Cortex of kidney (tissue), 1 donor: ENCODE measurements around the gene SLC38A10.

Experiments used
- DNase-seq: peaks from one replicate; lab custom pipeline; 2025; lab: John Stamatoyannopoulos, UW

SLC38A10 gene

GRCh38 chr17:81241648-81242420 is 53.3 kb downstream of the SLC38A10 start:
- no peak for DNase-seq

- DNase-seq, result no peak
Measured at GRCh38 chr17:81241203-81241602, 53.9 kb downstream of the SLC38A10 start.

DNA sequence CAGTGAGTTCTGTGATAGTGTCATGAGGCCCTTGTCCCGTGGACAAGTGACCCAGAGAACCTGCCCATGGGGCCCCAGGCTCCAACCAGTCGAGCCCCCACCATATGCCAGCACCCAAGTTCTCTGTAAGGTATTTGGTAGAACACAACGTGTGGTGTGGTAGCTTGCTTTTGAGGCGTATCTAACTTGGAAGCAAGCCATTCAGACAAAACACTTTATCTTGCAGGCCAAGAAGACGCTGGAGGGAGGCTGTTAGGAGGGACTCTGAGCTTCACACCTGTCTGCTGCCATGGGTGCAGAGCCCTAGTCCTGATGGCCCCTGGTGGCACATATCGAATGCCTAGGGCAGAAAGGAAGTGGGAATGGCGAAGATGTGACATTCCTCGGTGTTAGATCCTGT is 54.3 kb downstream of the SLC38A10 start:
- no peak for DNase-seq

GRCh38 chr17:81239714-81240555 is 55.2 kb downstream of the SLC38A10 start:
- no peak for DNase-seq

GRCh38 chr17:81238815-81239713 is 56.0 kb downstream of the SLC38A10 start, which contains the start of the genes NDUFAF8 and TEPSIN:
TSS of gene NDUFAF8 (plus strand) at chr17:81239318. CDS start at chr17:81239364, 46 bp downstream.
TSS of gene TEPSIN (minus strand) at chr17:81239055. CDS start at chr17:81239033, 22 bp downstream.
- DNase-seq, result no peak

- no peak for DNase-seq
Measured at GRCh38 chr17:81238490-81238814, 56.7 kb downstream of the SLC38A10 start.

DNA sequence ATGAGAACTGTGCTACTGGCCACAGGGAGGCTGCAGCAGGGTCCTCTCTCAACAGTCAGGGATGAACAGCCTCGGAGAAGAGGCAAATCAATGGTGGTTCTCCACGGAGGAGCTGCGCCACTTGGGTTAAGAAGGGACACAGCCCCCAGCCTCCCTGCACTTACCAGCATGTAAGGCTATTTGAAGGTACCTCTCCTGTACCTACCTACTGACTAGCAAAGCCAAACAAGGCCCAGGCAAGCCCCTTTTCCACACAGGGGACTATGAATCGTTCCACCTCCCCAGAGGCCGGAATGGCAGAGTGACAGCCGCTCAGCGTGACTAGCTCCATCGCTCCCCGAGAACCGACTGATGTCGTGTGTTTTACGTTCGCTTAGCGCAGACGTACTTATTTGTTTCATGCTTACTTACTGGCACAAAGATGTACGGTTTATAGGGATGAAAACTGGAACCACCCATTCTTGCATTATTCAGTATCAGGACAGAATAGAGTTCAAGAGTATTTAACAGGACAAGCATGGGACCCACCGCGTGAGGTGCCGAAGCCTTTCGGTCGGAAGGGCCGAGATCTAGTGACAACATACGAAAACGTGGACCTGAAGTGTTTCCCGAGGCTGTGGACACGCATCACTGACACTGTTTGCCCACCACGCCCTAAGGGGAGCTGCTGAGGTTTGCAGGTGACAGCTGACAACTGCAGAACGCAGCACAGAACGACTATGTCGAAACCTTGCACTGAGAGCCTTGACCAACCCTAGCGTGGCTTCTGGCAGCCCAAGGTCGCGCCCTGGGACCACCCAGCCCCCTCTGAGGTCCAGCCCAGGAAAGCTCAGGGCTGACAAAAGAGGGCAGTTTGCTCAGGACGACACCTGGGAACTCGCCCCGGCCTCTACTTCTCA is 57.3 kb downstream of the SLC38A10 start:
- DNase-seq, result no peak

- no peak for DNase-seq
Measured at GRCh38 chr17:81236784-81237183, 58.3 kb downstream of the SLC38A10 start.

GRCh38 chr17:81235822-81236740 is 59.0 kb downstream of the SLC38A10 start:
- no peak for DNase-seq

- DNase-seq, result no peak
Measured at GRCh38 chr17:81234940-81235821, 59.9 kb downstream of the SLC38A10 start.

GRCh38 chr17:81234506-81234855 is 60.6 kb downstream of the SLC38A10 start:
- DNase-seq, result no peak

DNA sequence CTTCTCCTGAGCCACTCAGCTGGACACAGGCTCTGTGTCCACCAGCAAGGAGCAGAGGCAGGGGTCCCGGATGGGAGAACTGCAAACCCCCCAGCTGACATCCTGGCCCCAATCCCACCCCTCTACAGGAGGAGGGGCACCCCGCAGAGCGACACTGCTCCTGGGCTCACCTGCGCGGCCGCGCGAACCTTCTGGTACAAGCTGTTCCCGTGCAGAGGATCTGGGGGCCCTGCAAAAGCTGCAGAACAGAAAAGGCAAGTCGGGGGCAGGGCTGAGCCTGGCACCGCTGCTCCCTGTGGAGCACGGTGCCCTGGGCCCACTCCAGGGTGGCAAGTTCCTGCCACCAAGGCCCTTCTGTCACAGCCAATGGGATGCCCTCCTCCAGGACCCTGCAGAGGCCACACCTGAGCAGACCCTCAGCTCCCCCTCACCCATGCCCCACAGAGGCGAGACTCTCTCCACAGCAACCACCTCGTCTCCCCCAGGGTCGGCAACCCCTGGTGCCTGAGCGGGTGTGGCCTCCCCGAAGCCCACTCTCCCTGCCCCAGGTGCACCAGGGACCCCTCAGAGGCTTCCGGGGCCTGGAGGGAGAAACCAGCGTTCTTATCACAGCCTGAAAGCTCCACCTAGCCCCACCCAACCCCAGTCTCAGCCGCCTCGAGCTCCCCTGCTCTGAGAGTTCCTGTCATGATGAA is 61.1 kb downstream of the SLC38A10 start:
- no peak for DNase-seq

DNA sequence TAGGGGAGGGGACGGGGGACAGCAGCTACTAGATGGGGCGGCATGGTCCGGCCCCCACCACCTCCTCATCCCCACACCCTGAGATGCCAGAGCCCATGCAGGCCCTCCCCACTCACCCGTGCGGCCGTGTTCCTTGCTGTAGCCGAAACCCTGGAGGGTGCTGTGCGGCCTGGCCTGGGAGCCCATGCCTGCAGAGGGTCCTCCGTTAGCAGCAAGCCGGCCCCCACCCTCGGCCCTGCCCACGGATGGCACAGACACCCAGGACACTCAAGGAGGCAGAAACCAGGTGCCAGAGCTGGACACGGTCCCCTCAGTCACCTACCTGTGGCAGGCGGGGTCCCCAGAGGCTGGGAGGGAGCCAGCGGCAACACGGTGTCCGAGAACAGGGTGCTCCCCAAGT is 61.8 kb downstream of the SLC38A10 start:
- DNase-seq, result no peak

- DNase-seq, result no peak
Measured at GRCh38 chr17:81232616-81233241, 62.4 kb downstream of the SLC38A10 start.

DNA sequence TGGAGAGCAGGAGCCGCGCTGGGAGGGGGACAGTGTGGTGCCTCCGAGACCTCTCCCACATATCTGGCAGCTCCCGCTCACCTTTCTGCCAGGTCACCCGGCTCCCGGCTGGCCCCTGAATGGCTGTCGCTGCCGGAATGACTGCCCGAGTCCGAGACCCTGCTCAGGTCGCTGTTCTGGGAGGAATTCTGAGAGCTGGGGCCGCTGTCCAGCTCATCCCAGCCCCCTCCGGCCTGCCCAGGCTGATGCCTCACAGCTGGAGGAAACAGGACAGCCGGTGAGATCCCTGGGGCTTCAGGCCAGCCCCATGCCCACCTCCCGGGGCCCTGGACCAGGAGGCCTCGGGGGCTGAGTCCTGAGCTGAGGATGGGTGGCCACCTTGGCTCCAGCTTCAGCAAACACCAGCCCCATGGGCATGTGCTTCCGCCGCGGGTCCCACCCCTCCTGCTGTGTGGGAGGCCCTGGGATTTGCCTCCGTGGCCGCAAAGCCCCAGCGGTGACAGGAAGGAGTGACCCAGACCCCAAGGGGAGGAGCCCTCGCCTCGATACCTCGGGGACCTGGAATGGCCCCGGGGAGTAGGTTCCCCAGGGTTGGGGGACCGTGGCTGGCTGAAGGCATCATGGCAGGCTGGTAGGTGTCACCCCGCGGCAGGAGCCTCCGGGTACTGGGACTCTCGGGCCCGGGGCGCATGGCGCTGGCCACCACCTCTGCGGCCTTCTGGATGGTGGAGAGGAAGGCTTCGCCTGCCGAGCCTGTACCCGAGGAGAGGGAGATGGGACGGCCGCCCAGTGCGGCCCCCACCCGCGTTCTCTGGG is 63.1 kb downstream of the SLC38A10 start:
- no peak for DNase-seq

DNA sequence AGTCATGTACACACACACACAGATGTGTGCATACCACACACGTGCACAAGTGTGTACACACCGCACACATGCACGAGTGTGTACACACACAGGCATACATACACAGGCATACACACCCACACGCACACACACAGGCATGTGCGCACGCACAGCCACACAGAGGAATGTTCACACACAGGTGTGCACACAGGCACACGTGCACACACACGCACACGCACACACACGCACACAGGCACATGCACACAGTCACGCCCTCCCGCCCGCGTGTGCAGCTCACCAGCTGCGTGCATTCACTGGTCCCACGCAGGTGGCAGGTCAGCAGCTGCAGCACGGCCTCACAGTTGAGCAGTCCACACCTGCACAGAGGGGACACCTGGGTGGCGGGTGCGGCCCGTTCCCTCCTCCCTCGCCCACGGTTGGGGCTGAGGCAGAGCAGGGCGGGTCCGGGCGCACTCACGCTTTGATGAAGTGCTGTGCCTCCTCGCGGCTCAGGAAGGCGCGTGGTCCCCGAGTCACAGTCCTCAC is 63.9 kb downstream of the SLC38A10 start:
- DNase-seq, result no peak
